Amniotic stem cell (primary cell): ENCODE measurements around the gene TEX19.
"Not testable (repeated sequence)": the region's sequence is repeated elsewhere in the genome, so short reads cannot be mapped to it uniquely, and the experiment has no call there.

Source experiments
- DNase-seq: peaks from one replicate; lab custom pipeline; 2025; lab: John Stamatoyannopoulos, UW

The TEX19 gene

DNA sequence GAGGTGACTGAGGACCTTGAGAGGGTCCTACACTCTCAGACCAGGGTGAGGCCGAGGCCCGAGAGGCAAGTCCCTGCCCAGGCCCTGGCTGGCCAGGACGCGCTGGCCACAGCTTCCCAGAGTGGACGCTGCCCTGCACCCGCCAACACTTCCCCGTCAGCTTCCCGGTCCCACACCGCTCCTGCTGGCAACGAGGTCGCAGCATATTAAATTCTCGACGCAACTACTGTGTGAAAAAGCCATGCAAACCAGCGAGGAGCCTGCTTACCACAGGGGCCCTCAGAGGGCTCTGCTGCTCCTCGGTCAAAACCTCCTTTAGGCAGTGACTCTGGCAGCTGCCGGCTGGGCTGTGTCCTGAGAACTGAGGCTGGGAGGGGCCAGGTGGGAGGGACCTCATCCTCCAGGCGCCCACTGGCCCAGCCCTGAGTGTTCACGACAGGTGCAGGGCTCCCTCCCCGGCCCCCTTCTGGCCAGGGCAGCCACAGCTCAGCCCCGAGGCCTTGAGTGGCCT is 2.1 kb upstream of the TEX19 start:
- no peak for DNase-seq

DNA sequence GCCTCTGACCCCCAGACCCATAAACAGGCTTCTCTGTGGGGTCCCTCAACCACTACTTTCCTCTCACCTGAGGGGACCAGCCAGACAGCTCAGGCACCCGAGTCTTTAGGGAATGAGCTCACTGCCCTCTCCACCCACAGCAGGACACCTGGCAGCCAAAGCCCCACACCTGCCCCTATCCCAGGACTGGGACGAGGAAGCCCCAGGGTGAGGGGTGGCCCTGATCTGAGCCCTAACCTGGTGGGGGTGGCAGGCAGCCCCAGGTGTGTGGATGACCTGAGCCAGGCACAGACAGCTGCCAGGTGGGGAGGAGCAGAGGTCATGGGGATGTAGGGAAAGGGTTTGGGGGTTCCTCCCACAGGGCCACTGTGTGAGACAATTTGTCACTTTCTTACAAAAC is 1.7 kb upstream of the TEX19 start:
- DNase-seq, result no peak

DNA sequence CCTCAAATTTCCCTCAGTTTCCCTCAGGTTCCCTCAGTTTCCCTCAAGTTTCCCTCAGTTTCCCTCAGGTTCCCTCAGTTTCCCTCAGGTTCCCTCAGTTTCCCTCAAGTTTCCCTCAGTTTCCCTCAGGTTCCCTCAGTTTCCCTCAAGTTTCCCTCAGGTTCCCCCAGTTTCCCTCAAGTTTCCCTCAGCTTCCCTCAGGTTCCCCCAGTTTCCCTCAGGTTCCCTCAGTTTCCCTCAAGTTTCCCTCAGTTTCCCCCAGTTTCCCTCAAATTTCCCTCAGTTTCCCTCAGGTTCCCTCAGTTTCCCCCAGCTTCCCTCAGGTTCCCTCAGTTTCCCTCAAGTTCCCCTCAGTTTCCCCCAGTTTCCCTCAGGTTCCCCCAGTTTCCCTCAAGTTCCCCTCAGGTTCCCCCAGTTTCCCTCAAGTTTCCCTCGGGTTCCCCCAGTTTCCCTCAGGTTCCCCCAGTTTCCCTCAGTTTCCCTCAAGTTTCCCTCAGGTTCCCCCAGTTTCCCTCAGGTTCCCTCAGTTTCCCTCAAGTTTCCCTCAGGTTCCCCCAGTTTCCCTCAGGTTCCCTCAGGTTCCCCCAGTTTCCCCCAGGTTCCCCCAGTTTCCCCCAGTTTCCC is 516 bp downstream of the TEX19 start:
- not testable (repeated sequence) for DNase-seq

DNA sequence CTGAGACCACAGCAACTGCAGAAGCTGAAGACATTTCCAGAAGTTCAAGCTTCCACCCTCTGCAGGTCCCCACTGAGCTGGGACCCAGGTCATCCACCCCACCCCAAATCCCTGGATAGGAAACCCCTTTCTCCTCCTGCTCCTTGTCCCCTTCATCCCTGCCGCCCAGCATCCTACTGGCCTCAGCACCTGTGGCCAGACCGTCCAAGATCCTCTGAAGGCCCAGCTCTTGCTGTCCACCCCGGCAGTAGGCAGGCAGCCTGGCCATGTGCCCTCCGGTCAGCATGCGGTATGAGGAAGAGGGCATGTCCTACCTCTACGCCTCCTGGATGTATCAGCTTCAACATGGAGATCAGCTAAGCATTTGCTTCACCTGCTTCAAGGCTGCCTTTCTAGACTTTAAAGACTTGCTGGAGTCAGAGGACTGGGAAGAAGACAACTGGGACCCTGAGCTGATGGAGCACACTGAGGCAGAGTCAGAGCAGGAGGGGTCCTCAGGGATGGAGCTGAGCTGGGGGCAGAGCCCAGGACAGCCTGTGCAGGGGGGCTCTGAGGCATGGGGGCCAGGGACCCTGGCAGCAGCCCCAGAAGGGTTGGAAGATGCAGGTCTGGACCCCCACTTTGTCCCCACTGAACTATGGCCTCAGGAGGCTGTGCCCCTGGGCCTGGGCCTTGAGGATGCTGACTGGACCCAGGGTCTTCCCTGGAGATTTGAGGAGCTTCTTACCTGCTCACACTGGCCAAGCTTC is 3.0 kb downstream of the TEX19 start:
- no peak for DNase-seq

DNA sequence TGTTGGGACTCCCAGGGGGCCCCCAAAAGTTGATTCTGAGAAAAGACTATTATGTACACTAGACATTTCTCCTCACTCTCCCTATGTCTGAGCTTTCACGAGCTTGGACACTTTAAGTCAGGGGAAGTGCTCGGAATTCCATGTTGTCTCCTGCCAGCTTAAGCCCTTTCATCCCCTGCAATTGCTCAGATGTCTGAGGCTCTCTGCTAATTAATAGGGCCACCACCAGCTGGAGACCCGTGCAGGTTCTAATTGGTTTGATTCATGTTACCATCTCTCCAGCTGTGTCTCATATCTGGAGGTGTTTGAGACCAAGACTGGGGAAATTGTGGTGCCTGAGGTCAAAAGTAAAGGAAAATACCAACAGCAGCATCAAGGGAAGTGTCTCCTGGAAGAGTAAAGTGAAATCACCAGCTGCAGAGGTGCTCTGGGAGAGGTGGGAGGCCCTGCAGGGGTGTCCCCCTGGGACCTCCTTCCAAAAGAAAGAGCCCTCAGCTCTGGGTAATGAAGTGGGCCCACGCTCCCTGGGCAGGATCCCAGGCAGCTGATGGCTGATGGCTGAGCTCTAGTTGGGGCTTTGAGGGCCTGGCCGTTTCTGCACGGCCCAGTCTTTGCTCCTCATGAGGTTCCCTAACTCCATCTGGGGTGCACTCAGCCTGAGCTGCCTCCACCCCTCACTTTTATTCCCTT is 6.7 kb downstream of the TEX19 start:
- DNase-seq, result no peak

DNA sequence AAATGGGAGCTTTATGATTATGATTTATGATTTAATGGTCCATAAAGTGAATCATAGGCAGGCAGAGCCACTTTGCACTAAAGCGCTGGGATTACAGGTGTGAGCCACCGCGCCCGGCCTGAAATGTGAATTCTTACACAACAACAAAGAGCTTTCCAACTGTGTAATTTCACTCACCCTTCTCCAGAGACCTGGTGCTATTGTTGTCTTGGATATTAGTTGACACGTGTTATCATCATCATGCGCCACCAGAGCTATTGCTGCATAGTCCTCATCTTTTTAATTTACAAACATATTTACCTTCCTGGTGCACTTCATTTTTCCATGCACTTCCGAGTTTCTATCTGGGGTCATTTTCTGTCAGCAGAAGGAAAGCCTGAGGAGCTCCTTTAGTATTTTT is 7.7 kb downstream of the TEX19 start:
- no peak for DNase-seq

DNA sequence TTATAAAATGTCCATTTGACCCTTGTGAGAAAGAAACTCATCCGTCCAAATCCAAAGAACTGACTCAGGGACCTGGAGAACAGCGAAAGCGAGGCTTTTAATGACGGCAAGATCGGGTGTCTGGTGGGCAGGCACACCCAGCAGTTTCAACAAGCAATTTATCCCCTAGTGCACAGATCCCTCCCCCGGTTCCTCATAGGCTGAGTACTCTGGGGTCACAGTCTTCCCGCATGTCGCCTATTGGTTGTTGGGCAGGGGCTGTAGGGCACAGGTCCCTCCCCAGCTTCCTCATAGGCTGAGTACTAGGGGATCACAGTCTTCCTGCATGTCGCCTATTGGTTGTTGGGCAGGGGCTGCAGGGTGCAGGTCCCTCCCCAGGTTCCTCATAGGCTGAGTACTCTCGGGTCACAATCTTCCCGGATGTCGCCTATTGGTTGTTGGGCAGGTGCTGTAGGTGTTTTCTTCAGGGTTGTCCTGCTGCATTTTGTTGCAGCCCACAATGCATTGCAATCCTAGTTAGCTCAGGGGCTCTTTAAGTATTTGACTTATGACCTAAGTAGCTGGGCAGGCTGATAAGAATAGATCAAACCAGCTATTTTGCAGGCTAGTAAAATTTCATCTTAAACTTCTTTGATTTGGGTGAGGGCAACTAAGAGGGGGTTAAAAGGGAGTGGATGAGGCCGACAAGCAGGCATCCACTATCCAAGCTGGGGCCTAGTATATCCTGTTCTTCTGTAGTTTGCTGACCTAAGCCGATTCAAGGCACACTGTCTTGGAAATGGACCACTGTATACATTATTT is 8.9 kb downstream of the TEX19 start:
- no peak for DNase-seq

DNA sequence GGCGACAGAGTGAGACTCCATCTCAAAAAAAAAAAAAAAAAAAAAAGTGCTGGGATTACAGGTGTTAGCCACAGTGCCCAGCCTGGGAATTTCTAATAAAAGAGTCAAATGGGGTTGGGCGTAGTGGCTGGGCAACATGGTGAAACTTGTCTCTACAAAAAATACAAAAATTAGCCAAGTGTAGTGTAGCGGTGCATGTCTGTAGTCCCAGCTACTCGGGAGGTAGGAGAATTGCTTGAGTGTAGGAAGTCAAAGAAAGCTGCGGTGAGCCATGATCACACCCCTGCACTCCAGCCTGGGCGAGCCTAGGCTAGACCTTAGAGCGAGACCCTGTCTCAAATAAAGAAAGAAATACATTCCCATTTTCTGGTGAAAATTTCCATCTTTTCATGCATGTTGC is 10.2 kb downstream of the TEX19 start:
- no peak for DNase-seq

DNA sequence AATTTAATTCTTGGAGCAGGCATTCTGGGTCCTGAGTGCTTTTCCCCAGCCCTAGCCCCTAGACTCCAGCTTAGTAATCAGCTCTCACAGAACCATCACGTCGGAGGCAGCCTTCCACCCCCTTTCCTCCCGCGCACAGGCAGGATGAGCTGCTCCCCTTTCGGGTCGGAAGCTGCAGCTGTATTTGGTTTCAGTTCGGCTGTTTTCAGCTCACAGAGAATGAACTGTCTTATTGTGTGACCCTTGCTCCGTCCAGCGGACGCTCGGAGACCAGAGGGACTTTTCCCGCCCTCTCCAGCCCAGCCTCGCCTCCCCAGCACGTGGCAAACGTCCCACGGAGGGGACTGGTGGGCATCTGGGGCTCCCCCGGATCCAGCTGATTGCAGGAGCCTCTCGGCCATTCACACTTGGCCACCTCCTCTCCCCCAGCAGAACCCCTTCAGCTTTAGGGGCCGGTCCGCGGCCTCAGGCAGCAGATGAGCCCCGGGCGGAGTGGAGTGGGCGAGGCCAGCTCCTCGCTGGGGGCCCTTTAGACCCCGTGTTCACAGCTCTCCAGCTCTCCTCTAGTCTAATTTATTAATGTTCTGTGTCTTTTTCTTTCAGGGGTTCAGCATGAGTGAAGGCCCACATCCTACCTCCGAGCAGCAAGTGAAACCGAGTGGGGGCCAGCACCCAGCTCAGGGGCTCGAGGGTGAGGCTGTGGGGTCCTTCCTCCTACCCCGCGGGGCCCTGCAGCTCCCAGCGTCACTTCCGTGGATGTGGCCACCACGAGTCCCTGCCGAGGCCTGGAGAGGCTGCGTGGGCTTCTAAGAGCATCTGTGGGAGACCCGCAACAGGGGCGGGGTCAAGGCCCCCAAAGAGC is 11.7 kb downstream of the TEX19 start:
- no peak for DNase-seq

DNA sequence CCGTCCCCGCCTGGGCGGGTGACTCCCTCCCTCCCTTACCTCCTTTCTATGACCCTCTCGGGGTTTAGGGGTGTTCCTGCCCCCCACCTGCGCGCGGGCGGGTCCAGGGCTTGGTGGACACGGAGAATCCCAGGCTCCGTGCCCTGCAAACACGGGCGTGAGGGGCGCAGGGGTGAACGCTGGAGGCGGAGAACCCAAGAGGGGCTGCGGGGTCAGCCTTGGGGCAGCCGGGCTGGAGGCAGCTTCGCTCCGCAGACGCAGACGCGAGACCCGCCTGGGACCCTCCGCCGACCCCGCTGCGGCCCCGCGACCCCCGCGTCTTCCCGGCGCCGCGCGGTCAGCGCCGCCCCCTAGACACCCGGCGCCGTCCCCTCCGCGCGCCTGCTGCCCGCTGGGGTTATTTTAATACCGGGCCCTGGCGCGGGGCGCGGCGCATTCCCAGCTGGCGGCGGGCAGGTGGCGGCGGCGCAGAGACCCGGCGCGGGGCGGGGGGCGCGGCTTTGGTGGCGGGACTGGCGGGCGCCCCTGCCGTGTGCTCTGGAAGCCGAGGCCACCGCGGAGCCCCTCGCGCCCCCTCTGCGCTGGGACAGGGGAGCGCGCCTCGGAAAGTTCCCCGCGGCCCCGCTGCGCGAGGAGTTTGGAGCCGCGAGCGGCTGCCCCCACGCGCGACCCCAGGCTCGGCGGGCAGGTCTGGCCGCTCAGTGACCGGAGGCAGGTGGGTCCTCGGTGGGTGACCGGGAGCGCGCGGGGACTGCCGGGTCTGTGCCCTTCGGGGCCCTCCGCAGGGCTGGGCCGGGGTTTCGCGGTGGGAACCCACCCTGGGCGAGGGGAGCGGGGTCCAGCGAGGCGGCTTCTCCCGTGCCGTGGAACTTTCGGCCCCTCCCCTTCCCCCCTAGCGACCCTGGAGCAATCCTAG is 12.5 kb downstream of the TEX19 start, which contains the start of gene UTS2R:
UTS2R (plus strand) TSS at position 433 of the 916 bp plus-strand sequence. CDS start 2,560 bp downstream, outside the sequence.
- no peak for DNase-seq

DNA sequence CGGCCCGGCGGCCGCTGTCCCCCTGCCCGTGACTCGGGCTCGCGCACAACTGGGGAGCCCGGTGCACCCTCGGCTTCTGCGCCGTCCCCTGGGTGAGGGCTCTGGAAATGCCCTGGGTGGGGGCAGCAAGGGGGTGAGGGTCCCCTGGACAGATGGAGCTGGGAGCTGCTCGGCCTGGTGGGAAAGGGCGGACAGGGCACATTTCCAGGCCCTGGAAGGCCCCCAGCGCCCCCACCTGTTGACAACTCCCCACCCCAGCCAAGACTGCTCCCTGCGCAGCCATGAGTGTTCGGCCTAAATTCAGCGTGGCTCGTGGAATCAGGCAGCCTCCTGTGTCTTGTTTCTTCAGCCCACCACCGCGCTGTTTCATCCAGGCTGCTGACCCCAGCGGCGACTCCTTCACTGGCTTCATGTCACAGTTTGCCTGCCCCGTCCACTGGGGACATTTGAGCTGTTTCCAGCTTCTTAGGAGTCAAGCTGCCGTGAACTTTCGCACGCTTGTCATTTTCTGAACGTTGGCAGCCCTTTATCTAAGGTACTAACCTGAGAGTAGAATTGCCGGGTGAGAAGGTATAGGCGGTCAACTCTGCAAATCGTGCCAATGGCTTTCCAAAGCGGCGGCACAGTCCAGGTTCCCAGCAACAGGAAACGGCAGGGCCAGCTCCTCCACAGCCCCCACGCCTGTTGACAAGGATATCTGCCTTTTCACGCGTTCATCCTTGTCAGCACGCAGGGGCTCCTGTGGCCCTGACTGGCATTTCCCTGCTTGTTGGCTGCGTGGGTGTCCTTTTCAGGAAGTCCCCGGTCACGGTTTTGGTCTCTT is 13.4 kb downstream of the TEX19 start:
- no peak for DNase-seq

DNA sequence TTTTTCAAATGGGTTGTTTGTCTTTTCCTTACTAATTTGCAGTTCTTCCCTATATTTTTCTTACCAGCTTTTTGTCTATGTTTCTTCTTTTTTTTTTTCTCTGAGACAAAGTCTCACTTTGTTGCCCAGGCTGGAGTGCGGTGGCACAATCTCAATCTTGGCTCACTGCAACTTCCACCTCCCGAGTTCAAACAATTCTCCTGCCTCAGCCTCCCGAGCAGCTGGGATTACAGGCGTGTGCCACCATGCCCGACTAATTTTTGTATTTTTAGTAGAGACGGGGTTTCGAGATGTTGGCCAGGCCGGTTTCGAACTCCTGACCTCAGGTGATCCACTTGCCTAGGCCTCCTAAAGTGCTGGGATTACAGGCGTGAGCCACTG is 14.0 kb downstream of the TEX19 start:
- DNase-seq, result not testable (repeated sequence)

DNA sequence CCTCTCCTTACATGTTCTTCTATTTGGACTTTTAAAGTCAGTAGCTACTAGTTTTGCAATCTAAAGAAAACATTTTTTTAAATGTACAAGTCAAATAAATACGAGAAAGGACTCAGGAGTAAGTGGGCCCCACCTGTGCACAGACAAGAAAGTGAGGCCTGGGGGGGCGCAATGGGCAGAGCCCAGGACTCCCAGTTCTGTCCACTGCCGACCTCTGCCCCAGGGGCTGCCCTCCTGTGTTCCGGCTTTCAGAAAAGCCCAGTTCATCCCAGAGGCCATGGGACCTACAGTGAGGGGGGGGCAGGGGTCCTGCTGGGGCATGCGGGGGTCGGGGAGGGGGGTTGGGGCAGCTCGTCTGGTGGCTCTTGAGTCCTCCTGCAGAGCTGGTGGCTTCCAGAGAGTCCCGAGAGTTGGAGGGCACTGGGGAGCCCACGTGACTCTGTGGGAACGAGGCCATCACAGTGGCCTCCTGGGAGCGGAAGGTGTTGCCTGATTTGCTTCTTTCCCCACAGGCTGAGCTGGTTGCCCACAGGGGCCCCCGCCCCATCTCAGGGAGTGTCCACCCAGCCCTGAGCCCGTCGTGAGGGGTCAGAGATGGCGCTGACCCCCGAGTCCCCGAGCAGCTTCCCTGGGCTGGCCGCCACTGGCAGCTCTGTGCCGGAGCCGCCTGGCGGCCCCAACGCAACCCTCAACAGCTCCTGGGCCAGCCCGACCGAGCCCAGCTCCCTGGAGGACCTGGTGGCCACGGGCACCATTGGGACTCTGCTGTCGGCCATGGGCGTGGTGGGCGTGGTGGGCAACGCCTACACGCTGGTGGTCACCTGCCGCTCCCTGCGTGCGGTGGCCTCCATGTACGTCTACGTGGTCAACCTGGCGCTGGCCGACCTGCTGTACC is 14.9 kb downstream of the TEX19 start:
- DNase-seq, result no peak

DNA sequence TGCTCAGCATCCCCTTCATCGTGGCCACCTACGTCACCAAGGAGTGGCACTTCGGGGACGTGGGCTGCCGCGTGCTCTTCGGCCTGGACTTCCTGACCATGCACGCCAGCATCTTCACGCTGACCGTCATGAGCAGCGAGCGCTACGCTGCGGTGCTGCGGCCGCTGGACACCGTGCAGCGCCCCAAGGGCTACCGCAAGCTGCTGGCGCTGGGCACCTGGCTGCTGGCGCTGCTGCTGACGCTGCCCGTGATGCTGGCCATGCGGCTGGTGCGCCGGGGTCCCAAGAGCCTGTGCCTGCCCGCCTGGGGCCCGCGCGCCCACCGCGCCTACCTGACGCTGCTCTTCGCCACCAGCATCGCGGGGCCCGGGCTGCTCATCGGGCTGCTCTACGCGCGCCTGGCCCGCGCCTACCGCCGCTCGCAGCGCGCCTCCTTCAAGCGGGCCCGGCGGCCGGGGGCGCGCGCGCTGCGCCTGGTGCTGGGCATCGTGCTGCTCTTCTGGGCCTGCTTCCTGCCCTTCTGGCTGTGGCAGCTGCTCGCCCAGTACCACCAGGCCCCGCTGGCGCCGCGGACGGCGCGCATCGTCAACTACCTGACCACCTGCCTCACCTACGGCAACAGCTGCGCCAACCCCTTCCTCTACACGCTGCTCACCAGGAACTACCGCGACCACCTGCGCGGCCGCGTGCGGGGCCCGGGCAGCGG is 15.7 kb downstream of the TEX19 start:
- no peak for DNase-seq

DNA sequence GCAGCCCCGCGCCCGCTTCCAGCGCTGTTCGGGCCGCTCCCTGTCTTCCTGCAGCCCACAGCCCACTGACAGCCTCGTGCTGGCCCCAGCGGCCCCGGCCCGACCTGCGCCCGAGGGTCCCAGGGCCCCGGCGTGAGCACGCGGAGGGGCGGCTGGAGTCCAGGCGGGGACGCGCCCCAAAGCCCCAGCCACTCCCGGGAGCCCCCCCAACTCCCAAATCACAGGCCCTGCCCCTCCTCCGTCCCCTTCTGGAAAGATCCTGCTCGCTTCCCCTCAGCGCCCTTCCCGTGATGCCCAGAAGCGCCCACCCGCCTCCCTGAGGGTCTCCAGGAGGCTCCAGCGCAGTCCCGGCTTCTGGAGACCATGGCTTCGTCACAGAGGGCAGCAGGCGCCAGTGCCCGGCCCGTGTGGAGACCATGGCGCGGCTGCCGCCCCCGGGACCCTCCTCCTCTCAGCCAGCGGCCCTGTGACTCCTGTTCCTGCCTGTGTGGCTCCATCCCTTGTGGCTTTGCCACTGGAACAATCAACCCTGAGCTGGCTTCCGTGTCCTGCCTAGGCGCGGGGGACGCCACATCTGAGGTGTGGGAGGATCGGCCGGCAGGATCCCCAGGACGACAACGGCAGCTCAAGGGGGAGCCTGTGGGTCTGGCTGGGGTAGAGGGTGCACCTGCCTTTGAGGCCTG is 16.5 kb downstream of the TEX19 start:
- no peak for DNase-seq

DNA sequence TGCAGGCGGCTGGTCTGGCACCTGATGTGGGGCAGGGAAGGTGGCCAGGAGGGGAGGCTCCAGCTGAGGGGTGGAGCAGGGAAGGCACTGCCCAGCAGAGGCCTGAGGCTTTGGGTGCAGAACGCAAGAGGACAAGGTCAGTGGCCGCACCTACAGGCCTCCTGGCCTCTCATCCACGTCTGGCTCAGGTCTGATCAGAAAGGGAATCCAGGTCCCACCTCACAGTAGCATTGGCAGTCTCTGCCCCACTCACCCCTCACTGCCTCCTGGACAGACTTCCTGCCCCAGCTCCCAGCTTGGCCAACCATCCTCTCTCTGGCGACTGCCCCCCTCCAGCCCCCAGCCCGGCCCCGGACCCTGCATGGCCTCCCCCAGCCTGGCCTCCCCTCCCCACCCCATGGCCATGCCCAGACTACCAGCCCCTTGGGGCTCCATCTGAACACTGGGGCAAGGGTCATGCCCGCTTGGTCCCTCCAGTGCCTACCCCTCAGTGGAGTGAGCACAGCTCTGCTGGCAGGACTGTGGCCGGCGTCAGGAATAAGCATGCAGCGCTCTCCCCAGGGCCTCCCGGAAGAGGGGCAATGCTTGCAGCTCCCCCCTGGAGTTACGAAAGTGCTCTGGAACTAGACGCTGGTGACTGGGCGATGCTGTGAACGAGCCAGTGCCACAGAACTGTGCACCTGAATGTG is 17.1 kb downstream of the TEX19 start:
- no peak for DNase-seq
